ENCODE measurements around the gene RAF1. TPM values are rescaled to one million over a fixed set of nuclear protein-coding genes. Genes with fewer than 3 reads are reported as not detected.

RAF1 gene
- total RNA-seq, 4 donors from 2014 or later = 151 to 174 (median 163) TPM

DNA sequence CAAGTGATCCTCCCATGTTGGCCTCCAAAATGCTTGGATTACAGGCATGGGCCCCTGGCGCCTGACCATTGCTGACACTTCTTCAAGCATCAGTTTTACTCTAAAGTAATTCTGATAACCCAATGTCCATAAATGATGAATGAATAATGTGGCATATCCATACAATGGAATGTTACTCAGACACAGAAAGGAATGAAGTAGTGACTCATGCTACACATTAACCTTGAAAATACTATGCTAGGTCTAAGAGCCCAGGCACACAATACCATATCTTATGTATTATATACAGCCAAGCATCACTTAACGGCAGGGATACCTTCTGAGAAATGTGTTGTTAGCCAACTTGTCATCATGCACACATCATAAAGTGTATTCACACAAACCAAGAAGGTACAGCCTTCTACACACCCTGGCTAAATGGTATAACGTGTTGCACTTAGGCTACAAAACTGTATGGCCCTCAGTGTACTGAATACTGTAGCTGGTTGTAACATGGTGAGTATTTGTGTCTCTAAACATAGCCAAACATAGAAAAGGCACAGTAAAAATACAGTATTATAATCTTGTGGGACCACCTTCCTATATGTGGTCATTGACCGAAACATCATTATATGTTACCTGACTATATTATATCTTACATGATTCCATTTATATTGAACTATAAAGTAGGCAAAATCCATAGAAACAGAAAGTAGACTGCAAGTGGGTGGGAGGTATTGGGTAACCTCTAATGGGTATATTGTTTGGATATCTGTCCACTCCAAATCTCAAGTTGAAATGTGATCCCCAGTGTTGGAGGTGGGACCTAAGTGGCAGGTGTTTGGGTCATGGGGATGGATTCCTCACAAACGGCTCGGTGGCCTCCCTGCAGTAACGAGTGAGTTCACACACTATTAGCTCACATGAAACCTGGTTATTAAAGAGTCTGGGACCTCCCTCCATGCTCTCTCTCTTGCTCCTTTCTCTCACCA lies 75.6 kb downstream of the RAF1 start:
- H3K27ac ChIP-seq = peak overlapping the region; percentile 41 to 65 (median 64)
- intact Hi-C loops (cut with DNase I) = no loop called here
- peaks cover 39 to 49% of the 10 kb centered on the region in 2 donors for H3K4me1 ChIP-seq
- TF ChIP-seq CTCF (IDR thresholded peaks at IDR 0.05) = no peak
- TF ChIP-seq POLR2A (IDR thresholded peaks at IDR 0.05) = peak in 1 of 2 donors; percentile 27
- H3K27me3 ChIP-seq = no peaks in the 10 kb centered on the region
- 59 to 60% methylated on average over 7 of the region's 7 CpGs for WGBS, 2 donors
- no peaks in the 10 kb centered on the region for H3K9me3 ChIP-seq
- peaks cover 42 to 47% of the 10 kb centered on the region in 2 donors for H3K36me3 ChIP-seq
- DNase-seq = peak; percentile 71 to 72
- H3K4me3 ChIP-seq (replicated peaks in 1 of 3) = no peak overlapping the region

DNA sequence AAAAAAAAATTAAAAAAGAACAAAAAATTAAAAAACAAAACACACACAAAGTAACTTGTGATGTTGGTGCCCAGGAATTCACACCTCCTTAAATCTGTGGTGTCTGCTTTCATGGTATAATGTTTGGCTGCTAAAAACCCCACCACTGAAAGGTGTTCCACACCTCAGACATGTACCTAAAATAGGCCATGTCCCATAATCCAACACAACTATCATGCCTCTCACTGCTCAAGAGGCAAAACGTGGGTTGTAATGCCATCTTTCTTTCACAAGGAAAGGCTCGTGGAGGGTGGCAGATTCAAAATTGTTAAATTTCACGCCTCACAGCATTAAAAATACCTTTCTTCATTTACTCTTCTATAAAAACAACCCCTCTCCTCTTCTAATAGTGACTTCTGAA lies 77.5 kb downstream of the RAF1 start:
- no peak for DNase-seq
- TF ChIP-seq CTCF (IDR thresholded peaks at IDR 0.05) (no peak), POLR2A (IDR thresholded peaks at IDR 0.05) (no peak)
- Histone ChIP-seq H3K27me3 (no peaks in the 10 kb centered on the region), H3K4me1 (peaks cover 39 to 49% of the 10 kb centered on the region in 2 donors), H3K36me3 (peaks cover 54 to 62% of the 10 kb centered on the region in 2 donors), H3K4me3 (replicated peaks in 1 of 3) (no peak overlapping the region), H3K27ac (peak overlapping the region; percentile 42 to 64 (median 46)), H3K9me3 (no peaks in the 10 kb centered on the region)
- WGBS, 2 donors = 60 to 63% methylated on average over 3 of the region's 3 CpGs
- intact Hi-C loops (cut with DNase I) = no loop called here

DNA sequence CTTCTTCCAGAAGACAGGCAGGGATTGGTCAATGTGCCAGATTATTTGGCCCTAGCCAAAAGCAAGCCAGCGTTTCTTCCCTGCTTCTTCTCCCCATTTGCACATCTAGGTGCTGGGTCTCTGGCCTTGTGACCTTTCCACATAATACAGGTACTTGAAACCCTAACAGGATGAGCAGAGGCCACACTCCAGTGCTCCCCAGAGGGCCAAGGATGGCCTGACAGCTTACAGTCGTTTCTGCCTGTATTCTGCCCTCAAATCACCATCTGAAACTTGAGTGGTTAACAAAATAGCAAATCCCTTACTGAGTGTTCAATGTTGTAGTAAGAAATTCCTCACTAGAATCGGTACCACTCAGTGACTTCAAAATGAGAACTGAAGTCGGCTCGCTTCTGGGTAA lies 77.9 kb downstream of the RAF1 start:
- H3K4me3 ChIP-seq (replicated peaks in 1 of 3) = no peak overlapping the region
- WGBS, 2 donors = 20 to 21% methylated on average over 5 of the region's 5 CpGs
- H3K9me3 ChIP-seq = no peaks in the 10 kb centered on the region
- H3K36me3 ChIP-seq = peaks cover 58 to 61% of the 10 kb centered on the region in 2 donors
- DNase-seq = peak; percentile 43 to 55
- no peaks in the 10 kb centered on the region for H3K27me3 ChIP-seq
- H3K27ac ChIP-seq = peak overlapping the region in 2 of 3 donors; percentile 42 to 64
- peaks cover 39 to 49% of the 10 kb centered on the region in 2 donors for H3K4me1 ChIP-seq
- intact Hi-C loops (cut with DNase I) = no loop called here
- TF ChIP-seq CTCF (IDR thresholded peaks at IDR 0.05) = no peak
- TF ChIP-seq POLR2A (IDR thresholded peaks at IDR 0.05) = no peak

- Histone ChIP-seq H3K27me3 (no peaks in the 10 kb centered on the region), H3K4me1 (peaks cover 39 to 49% of the 10 kb centered on the region in 2 donors), H3K4me3 (replicated peaks in 1 of 3) (no peak overlapping the region), H3K9me3 (no peaks in the 10 kb centered on the region), H3K27ac (peak overlapping the region; percentile 16 to 64 (median 42)), H3K36me3 (peaks cover 54 to 58% of the 10 kb centered on the region in 2 donors)
- DNase-seq = no peak
- no peak for TF ChIP-seq CTCF (IDR thresholded peaks at IDR 0.05)
- TF ChIP-seq POLR2A (IDR thresholded peaks at IDR 0.05) = no peak
- 80 to 92% methylated on average over 3 of the region's 3 CpGs for WGBS, 2 donors
- intact Hi-C loops (cut with DNase I) = no loop called here
Measured at GRCh38 chr3:12585181-12585580, 78.7 kb downstream of the RAF1 start.

DNA sequence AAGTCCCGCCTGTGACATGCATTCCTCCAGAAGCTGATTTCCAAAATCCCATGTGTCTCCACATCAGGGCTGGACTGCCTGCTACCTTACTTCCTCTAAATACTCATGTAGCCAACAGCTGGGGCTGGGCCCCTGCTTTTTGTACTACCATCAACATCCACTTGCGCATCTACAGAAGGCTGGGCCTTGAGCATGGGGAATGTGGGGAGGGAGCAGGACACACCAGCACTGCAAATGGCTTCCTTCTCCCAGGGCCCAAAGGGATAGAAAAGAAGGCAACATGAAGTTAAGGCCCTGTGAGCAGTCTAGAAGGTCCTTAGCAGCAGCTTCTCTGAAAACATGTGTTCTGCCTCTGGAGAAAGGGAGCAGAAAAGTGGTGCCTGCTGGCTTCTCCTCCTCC lies 79.8 kb downstream of the RAF1 start:
- DNase-seq = no peak
- Histone ChIP-seq H3K36me3 (peaks cover 56 to 57% of the 10 kb centered on the region in 2 donors), H3K4me1 (peaks cover 37 to 42% of the 10 kb centered on the region in 2 donors), H3K4me3 (replicated peaks in 1 of 3) (no peak overlapping the region), H3K9me3 (no peaks in the 10 kb centered on the region), H3K27ac (no peak overlapping the region), H3K27me3 (no peaks in the 10 kb centered on the region)
- intact Hi-C loops (cut with DNase I) = no loop called here
- TF ChIP-seq POLR2A (IDR thresholded peaks at IDR 0.05) = no peak
- WGBS, 2 donors = 79 to 86% methylated on average over 1 to 2 of the region's 2 CpGs
